HCT116 (cell line): ENCODE data around the gene ARHGAP28. TPM values are rescaled to one million over a fixed set of nuclear protein-coding genes. Genes with fewer than 3 reads are reported as not detected.

Source experiments
- ATAC-seq: fragments of 200-7000 bp; cut with Tn5 transposase; 2 replicates; pipeline ENCODE4 v1.9.1; 2020; ENCODE audit warnings: mild to moderate bottlenecking, moderate library complexity
- BruUV-seq: library from RNA; stranded (reverse); fragments of 400-500 nt; replicated peaks from 2 replicates; lab custom pipeline; 2021; lab: Mats Ljungman, UMichigan
- CTCF ChIA-PET: fragments of 300-600 bp; sonication (Branson Sonifier 250); formaldehyde crosslinking; loops from one replicate; lab custom pipeline; 2021; ENCODE audit warnings: antibody characterized with exemption; lab: Charles Lee
- POLR2A ChIA-PET: fragments of 300-600, 350-600 bp; sonication (Branson Sonifier 250); formaldehyde crosslinking; loops from one replicate; lab custom pipeline; 2021; ENCODE audit warnings: antibody characterized with exemption; lab: Charles Lee
- RAD21 ChIA-PET, 2 experiments: fragments of 300-600 bp; sonication (Branson Sonifier 250); formaldehyde crosslinking; loops; one replicate each; lab custom pipeline; 2023; ENCODE audit warnings: low total read pairs in 2 of 2; ENCODE audit not compliant: uncharacterized antibody in 2 of 2, unreplicated experiment in 2 of 2, low non-redundant PET in 1 of 2; lab: Charles Lee
- DNase-seq: peaks from one replicate; pipeline ENCODE4 v3.0.0-alpha.2; 2010; ENCODE audit warnings: low read depth, low spot score
- H2AFZ ChIP-seq: fragments of 200-600 bp; shearing (Covaris generic), sonication (generic); 2 replicates; pipeline ENCODE4 v1.6.1; 2017; ENCODE audit warnings: low read depth, mixed run types, mixed read lengths, antibody characterized with exemption, low read length; ENCODE audit not compliant: poor library complexity, severe bottlenecking
- H3K27ac ChIP-seq: 2 replicates; pipeline ENCODE4 v1.5.1; 2012; ENCODE audit warnings: low read depth, low read length
- H3K27me3 ChIP-seq: fragments of 200-600 bp; sonication (generic); 2 replicates; pipeline ENCODE4 v1.6.1; 2016; ENCODE audit warnings: mixed run types, low read length, mixed read lengths; ENCODE audit not compliant: insufficient read depth
- H3K36me3 ChIP-seq, 2 experiments: fragments of 200-500 bp in 1 of 2; fragments of 200-600 bp in 1 of 2; sonication (Bioruptor generic) in 1 of 2; sonication (generic) in 1 of 2; 2 replicates each; pipeline versions ENCODE4 v1.5.1 to v1.6.1; 2014 to 2016; ENCODE audit warnings: low read length in 2 of 2, inconsistent platforms in 1 of 2, mixed read lengths in 1 of 2, mixed run types in 1 of 2; ENCODE audit not compliant: insufficient read depth in 2 of 2, control insufficient read depth in 1 of 2
- H3K4me1 ChIP-seq, 2 experiments: fragments of 200-600 bp in 1 of 2; sonication (generic) in 1 of 2; 2 replicates each; pipeline versions ENCODE4 v1.5.1 to v1.6.1; 2012 to 2017; ENCODE audit warnings: low read length in 2 of 2, inconsistent platforms in 1 of 2, mild to moderate bottlenecking in 1 of 2, mixed read lengths in 1 of 2, mixed run types in 1 of 2, moderate library complexity in 1 of 2; ENCODE audit not compliant: insufficient read depth in 2 of 2, control insufficient read depth in 1 of 2
- H3K4me2 ChIP-seq: fragments of 200-600 bp; sonication (generic); 2 replicates; pipeline ENCODE4 v1.6.1; 2017; ENCODE audit warnings: mixed run types, low read length, mixed read lengths
- H3K4me3 ChIP-seq, 2 experiments: fragments of 200-600 bp in 1 of 2; sonication (generic) in 1 of 2; replicated peaks in 1 of 2; 2 replicates each; pipeline ENCODE4 v1.5.1; 2011 to 2016; ENCODE audit warnings: low read length in 2 of 2, control low read depth in 1 of 2, low read depth in 1 of 2, mild to moderate bottlenecking in 1 of 2, mixed read lengths in 1 of 2, mixed run types in 1 of 2
- H3K79me2 ChIP-seq: fragments of 200-600 bp; sonication (generic); 2 replicates; pipeline ENCODE4 v1.6.1; 2017; ENCODE audit warnings: mild to moderate bottlenecking, mixed run types, low read length, moderate library complexity, mixed read lengths; ENCODE audit not compliant: insufficient read depth
- H3K9ac ChIP-seq: fragments of 200-600 bp; sonication (generic); 2 replicates; pipeline ENCODE4 v1.6.1; 2016; ENCODE audit warnings: low read length, mixed read lengths
- H3K9me2 ChIP-seq: fragments of 200-600 bp; sonication (generic), shearing (Covaris generic); 2 replicates; pipeline ENCODE4 v1.6.1; 2017; ENCODE audit warnings: mixed run types, mild to moderate bottlenecking, moderate library complexity; ENCODE audit not compliant: insufficient read depth
- H3K9me3 ChIP-seq, 2 experiments: fragments of 200-500 bp in 1 of 2; fragments of 200-600 bp in 1 of 2; sonication (Bioruptor generic) in 1 of 2; sonication (generic) in 1 of 2; 2 replicates each; pipeline ENCODE4 v1.6.1; 2014 to 2017; ENCODE audit warnings: low read length in 2 of 2, mixed read lengths in 2 of 2, inconsistent platforms in 1 of 2, low read depth in 1 of 2, mild to moderate bottlenecking in 1 of 2, mixed run types in 1 of 2, moderate library complexity in 1 of 2; ENCODE audit not compliant: control insufficient read depth in 1 of 2, insufficient read depth in 1 of 2
- H4K20me1 ChIP-seq: fragments of 200-600 bp; sonication (generic), shearing (Covaris generic); 2 replicates; pipeline ENCODE4 v1.6.1; 2017; ENCODE audit warnings: mixed run types, mild to moderate bottlenecking, moderate library complexity; ENCODE audit not compliant: insufficient read depth
- ATF3 ChIP-seq: IDR thresholded peaks from 2 replicates; pipeline ENCODE4 v1.6.1; 2012
- CBX3 ChIP-seq: IDR thresholded peaks from 2 replicates; pipeline ENCODE4 v1.6.1; 2012; ENCODE audit warnings: low read depth
- CEBPB ChIP-seq: IDR thresholded peaks from 2 replicates; pipeline ENCODE4 v1.6.1; 2012; ENCODE audit warnings: low read depth
- EGR1 ChIP-seq: IDR thresholded peaks from 2 replicates; pipeline ENCODE4 v1.6.1; 2012; ENCODE audit warnings: low read depth
- ELF1 ChIP-seq: IDR thresholded peaks from 2 replicates; pipeline ENCODE4 v1.6.1; 2012; ENCODE audit warnings: low read depth, borderline replicate concordance
- EZH2phosphoT487 ChIP-seq: fragments of 200-600 bp; IDR thresholded peaks from 2 replicates; pipeline ENCODE4 v1.6.1; 2018; ENCODE audit warnings: antibody characterized with exemption, borderline replicate concordance
- FOSL1 ChIP-seq: IDR thresholded peaks from 2 replicates; pipeline ENCODE4 v1.6.1; 2012; ENCODE audit warnings: low read depth
- POLR2A ChIP-seq: IDR thresholded peaks from 2 replicates; pipeline ENCODE4 v1.7.0; 2011; ENCODE audit warnings: borderline replicate concordance; ENCODE audit not compliant: insufficient read depth, insufficient read length; ENCODE audit errors: extremely low read depth
- POLR2AphosphoS5 ChIP-seq: IDR thresholded peaks from 2 replicates; pipeline ENCODE4 v1.6.1; 2011; ENCODE audit warnings: mild to moderate bottlenecking, low read depth, low read length, moderate library complexity
- RAD21 ChIP-seq: IDR thresholded peaks from 2 replicates; pipeline ENCODE4 v1.6.1; 2012; ENCODE audit warnings: low read depth, mild to moderate bottlenecking
- SP1 ChIP-seq: IDR thresholded peaks from 2 replicates; pipeline ENCODE4 v1.6.1; 2012; ENCODE audit warnings: low read depth
- SRF ChIP-seq: IDR thresholded peaks from 2 replicates; pipeline ENCODE4 v1.6.1; 2012; ENCODE audit warnings: low read depth
- YY1 ChIP-seq: IDR thresholded peaks from 2 replicates; pipeline ENCODE4 v1.6.1; 2011; ENCODE audit warnings: low read length, low read depth, moderate library complexity, mild to moderate bottlenecking; ENCODE audit not compliant: insufficient replicate concordance; ENCODE audit errors: extremely low read depth
- ZFX ChIP-seq: fragments of 450-650 bp; IDR thresholded peaks from 2 replicates; pipeline ENCODE4 v1.6.1; 2017
- ZNF274 ChIP-seq: fragments of 200-500 bp; sonication (Bioruptor generic); IDR thresholded peaks from 2 replicates; pipeline ENCODE4 v1.6.1; 2014; ENCODE audit warnings: mild to moderate bottlenecking, low read depth, low read length, inconsistent platforms
- intact Hi-C: fragments of 100-400 bp; cut with micrococcal nuclease; formaldehyde crosslinking; loops from 2 replicates; pipeline ENCODE4 v1.10.0; 2022
- total RNA-seq: library from RNA; stranded (reverse); gene quantifications from one replicate; pipeline ENCODE4 v1.2.1, GENCODE V29; 2021; ENCODE audit not compliant: unreplicated experiment
- TF ChIP-seq, protein P1 (sequence below), 3 experiments: fragments of 200-600 bp in 1 of 3; sonication (generic) in 1 of 3; IDR thresholded peaks in 2 of 3; conservative IDR thresholded peaks in 1 of 3; 2 replicates each; pipeline ENCODE4 v1.5.1; 2012 to 2017; ENCODE audit warnings: low read depth in 2 of 3, low read length in 2 of 3, antibody characterized with exemption in 1 of 3, borderline replicate concordance in 1 of 3, control low read depth in 1 of 3, mild to moderate bottlenecking in 1 of 3, mixed read lengths in 1 of 3, mixed run types in 1 of 3, moderate library complexity in 1 of 3; ENCODE audit not compliant: insufficient read depth in 1 of 3

Gene ARHGAP28
- total RNA-seq, 1 experiment from 2014 or later, result not detected

DNA sequence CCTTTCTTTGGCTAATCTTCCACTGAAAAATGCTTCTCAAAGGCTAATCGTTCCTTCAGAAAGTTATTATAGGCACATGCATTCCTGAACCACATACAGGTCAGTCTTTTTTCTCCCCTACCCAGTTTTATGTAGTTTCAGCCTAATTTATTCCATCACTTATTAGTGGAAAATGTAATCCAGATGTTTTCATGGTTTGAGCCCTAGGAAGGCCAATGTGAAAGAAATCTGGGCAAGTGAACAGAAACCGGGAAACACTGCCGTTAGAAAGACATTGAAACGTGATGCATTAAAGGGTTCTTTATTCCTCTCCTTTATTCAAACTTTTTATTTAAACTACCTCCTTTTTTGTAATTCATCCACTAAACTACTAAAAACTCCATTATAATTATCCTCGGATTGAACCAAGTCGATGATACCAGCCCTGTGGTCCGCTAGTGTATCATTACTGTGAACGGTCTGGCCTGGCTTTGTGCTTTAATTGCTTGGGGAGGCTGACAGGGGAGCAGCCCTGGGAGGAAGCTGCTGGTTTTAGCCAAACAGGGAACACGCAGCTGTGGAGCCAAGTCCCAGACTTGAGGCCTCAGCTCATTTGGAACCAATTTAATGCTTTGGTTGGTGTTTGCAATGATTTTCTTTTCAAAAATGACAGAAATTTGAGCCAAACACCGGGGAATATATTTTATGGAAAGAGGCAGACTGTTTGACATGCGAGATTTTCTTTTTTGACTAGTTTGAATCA, 149.2 kb downstream of the ARHGAP28 start:
- Histone ChIP-seq H3K4me1 (no peaks in the 10 kb centered on the region), H3K4me2 (no peak overlapping the region), H3K79me2 (no peaks in the 10 kb centered on the region), H3K9me3 (peaks cover 5 to 32% of the 10 kb centered on the region in 2 experiments; a peak in 2 of 4 replicates), H4K20me1 (no peaks in the 10 kb centered on the region), H2AFZ (no peak overlapping the region), H3K36me3 (no peaks in the 10 kb centered on the region), H3K9me2 (no peaks in the 10 kb centered on the region), H3K9ac (no peak overlapping the region), H3K27me3 (no peaks in the 10 kb centered on the region), H3K27ac (no peak overlapping the region), H3K4me3 (no peak overlapping the region)
- TF ChIP-seq EZH2phosphoT487 (no peak), FOSL1 (no peak), YY1 (no peak), POLR2AphosphoS5 (no peak), ZNF274 (no peak), EGR1 (no peak), POLR2A (no peak), ELF1 (no peak)
- no peak for DNase-seq
- no TSS peak for BruUV-seq
- ChIA-PET CTCF (no interaction called here), RAD21 (no interaction called here), POLR2A (no interaction called here)
- intact Hi-C loops, result no loop called here
- no peak for ATAC-seq

DNA sequence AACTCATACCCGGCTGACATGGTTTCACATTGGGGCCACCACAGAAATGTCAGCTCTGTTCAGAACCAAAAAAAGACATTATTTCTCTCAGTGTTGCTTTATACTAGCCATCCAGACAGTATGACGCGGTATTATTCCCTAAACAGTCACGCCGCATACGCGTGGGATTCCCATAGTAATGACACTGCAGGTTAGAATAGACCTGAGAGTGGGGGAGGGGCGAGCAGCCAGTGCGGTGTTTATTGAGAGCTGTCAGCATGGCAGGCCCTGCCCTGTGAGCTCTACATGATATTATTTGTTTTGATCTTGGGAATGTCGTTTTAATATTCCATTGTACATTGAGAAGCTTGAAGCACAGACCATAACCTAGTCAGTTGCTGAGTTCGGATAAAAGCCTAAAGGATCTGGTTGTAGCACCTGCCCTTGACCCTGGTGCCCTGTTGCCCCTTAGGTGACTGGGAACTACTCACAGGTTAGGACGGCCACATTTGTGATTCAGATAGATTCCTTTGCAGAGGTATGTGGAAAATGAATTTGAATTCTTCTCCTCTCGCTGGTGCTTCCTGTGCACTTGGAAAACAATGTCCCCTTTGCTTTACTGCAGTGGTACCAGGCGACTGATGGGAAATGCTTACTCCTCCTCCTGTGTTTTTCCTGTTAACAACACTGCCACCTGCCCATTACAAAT, 150.1 kb downstream of the ARHGAP28 start:
- POLR2A ChIA-PET, result no interaction called here
- no peak for DNase-seq
- H3K9ac ChIP-seq, result no peak overlapping the region
- ATAC-seq, result no peak
- no peak overlapping the region for H3K4me2 ChIP-seq
- no peaks in the 10 kb centered on the region for H3K27me3 ChIP-seq
- CTCF ChIA-PET, result no interaction called here
- H3K36me3 ChIP-seq, result no peaks in the 10 kb centered on the region
- BruUV-seq, result no TSS peak
- no peaks in the 10 kb centered on the region for H3K79me2 ChIP-seq
- no peak overlapping the region for H3K4me3 ChIP-seq
- no peak overlapping the region for H2AFZ ChIP-seq
- H3K27ac ChIP-seq, result no peak overlapping the region
- no peaks in the 10 kb centered on the region for H3K4me1 ChIP-seq
- RAD21 ChIA-PET, result no interaction called here
- no peaks in the 10 kb centered on the region for H3K9me2 ChIP-seq
- H4K20me1 ChIP-seq, result no peaks in the 10 kb centered on the region
- intact Hi-C loops, result loop anchor here (10.0 kb wide), 1 partner anchor 1005 kb away; no protein-coding TSS in a partner anchor
- H3K9me3 ChIP-seq, result peaks cover 5 to 31% of the 10 kb centered on the region in 2 experiments; a peak in 2 of 4 replicates
- TF ChIP-seq CEBPB (no peak), ATF3 (no peak), CBX3 (no peak), SP1 (no peak), EGR1 (no peak), FOSL1 (no peak), ZFX (no peak), SRF (no peak), POLR2A (no peak), RAD21 (no peak)
- TF ChIP-seq, protein P1, sequence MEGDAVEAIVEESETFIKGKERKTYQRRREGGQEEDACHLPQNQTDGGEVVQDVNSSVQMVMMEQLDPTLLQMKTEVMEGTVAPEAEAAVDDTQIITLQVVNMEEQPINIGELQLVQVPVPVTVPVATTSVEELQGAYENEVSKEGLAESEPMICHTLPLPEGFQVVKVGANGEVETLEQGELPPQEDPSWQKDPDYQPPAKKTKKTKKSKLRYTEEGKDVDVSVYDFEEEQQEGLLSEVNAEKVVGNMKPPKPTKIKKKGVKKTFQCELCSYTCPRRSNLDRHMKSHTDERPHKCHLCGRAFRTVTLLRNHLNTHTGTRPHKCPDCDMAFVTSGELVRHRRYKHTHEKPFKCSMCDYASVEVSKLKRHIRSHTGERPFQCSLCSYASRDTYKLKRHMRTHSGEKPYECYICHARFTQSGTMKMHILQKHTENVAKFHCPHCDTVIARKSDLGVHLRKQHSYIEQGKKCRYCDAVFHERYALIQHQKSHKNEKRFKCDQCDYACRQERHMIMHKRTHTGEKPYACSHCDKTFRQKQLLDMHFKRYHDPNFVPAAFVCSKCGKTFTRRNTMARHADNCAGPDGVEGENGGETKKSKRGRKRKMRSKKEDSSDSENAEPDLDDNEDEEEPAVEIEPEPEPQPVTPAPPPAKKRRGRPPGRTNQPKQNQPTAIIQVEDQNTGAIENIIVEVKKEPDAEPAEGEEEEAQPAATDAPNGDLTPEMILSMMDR (IDR thresholded peaks at IDR 0.05 in 2 of 3, conservative IDR thresholded peaks at IDR 0.05 in 1 of 3; ENCODE audit: borderline replicate concordance in 1 of 3, insufficient read depth in 1 of 3, low read depth in 2 of 3, low read length in 2 of 3), result no peak
- TF ChIP-seq, all 23 proteins: peak for 0
